Measurements from ENCODE around the gene ARHGAP1. TPM values are rescaled to one million over a fixed set of nuclear protein-coding genes. Genes with fewer than 3 reads are reported as not detected.

The ARHGAP1 gene
- polyA plus RNA-seq (2013), result 78.4 and 80.5 TPM in 2 replicates

DNA sequence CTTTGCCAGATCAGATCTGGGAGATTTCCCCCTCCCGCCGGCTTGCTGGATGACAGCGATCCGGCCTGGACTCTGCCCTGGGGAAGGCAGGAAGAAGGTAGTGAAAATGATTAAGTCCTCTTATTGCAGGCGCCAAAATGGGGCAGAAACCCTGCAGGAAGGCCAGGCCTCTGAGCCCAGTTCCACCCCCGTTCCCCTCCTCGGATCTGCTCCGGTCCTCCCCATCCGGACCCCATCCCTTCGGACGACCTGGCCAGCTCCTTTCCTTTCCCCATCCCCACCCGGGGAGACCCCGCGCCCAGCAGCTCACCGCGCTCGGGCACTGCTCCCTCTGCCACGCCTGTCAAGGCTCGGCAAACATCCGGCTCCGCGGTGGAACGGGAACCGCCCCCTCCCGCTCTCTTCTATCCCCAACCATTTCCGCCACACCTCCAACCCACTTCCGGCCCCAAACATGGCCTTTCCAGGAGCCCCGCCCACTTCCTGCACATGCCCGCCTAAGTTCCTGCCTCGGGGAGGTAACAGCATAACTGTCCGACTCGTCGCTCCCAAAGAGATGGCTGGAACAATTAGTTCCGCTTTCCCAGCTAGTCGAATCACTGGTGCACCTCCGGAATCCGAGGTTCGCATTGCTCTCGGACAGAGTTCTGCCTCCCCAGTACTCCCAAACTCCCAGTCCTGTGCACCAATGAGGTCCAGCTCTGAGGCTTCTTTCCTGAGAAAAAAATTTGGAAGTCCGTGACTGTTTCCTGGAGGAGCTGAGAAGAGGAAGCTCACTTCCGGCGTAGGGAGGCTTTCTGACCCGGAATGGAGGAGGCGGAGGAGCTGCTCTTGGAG lies at the start of gene ARHGAP1, which contains the start of gene ZNF408:
Gene ARHGAP1, minus strand, starts transcription at position 379 of the 837 bp plus-strand sequence. CDS start 4,512 bp downstream, outside the sequence.
Gene ZNF408, plus strand, starts transcription at position 791 of the 837 bp plus-strand sequence. Its CDS starts 17 bp downstream, at position 808.
- peaks cover 3% of the 10 kb centered on the region for H3K9me3 ChIP-seq (ENCODE audit: insufficient read depth, low read depth, low read length)
- no CpG with 5 or more reads among the region's 44 CpGs for WGBS (ENCODE audit: extremely low coverage, insufficient coverage, insufficient read length)
- peak within 1 kb of the TSS; percentile 98 for H2AFZ ChIP-seq (ENCODE audit: insufficient read depth, low read length, poor library complexity)
- H2AK5ac ChIP-seq (ENCODE audit: low read length), result peak within 1 kb of the TSS; percentile 91
- peak within 1 kb of the TSS; percentile 98 for H2BK5ac ChIP-seq (ENCODE audit: low read depth, low read length, poor library complexity)
- H3K14ac ChIP-seq (ENCODE audit: low read length), result peak within 1 kb of the TSS; percentile 94
- peak within 1 kb of the TSS; percentile 89 for H3K27ac ChIP-seq (ENCODE audit: low read depth, low read length)
- H3K23ac ChIP-seq (ENCODE audit: low read length), result no peak within 1 kb of the TSS
- peak within 1 kb of the TSS; percentile 95 for H4K91ac ChIP-seq (ENCODE audit: low read depth, low read length)
- peak within 1 kb of the TSS; percentile 99 for H2BK120ac ChIP-seq (ENCODE audit: insufficient read depth, low read length, poor library complexity)
- H3K27me3 ChIP-seq (ENCODE audit: insufficient read depth, low read length), result no peaks in the 10 kb centered on the region
- H3K18ac ChIP-seq (ENCODE audit: low read length), result peak within 1 kb of the TSS; percentile 97
- H2BK12ac ChIP-seq (ENCODE audit: low read length), result peak within 1 kb of the TSS; percentile 24
- H4K8ac ChIP-seq (ENCODE audit: low read depth, low read length), result peak within 1 kb of the TSS; percentile 96
- H3K4ac ChIP-seq (ENCODE audit: low read depth, low read length), result peak within 1 kb of the TSS; percentile 96
- H3K4me1 ChIP-seq (ENCODE audit: control insufficient read depth in 1 of 2, insufficient read depth in 2 of 2, low read length in 2 of 2), result peaks cover 25 to 28% of the 10 kb centered on the region in 2 experiments
- peak; percentile 98 to 99 for DNase-seq
- peak within 1 kb of the TSS; percentile 95 for H3K9ac ChIP-seq (ENCODE audit: low read length)
- H4K12ac ChIP-seq (ENCODE audit: low read depth, low read length), result peak within 1 kb of the TSS; percentile 98
- H3K79me2 ChIP-seq (ENCODE audit: control insufficient read depth, insufficient read depth, low read length, poor library complexity), result peaks cover 11% of the 10 kb centered on the region
- peak within 1 kb of the TSS; percentile 91 for H3K4me2 ChIP-seq (ENCODE audit: low read length)
- H3K79me1 ChIP-seq (ENCODE audit: low read length), result peaks cover 14% of the 10 kb centered on the region
- H3K36me3 ChIP-seq (ENCODE audit: control insufficient read depth in 1 of 2, insufficient read depth in 2 of 2, low read length in 2 of 2), result peaks cover 32 to 35% of the 10 kb centered on the region in 2 experiments
- H3K4me3 ChIP-seq (ENCODE audit: low read depth, low read length), result peak within 1 kb of the TSS; percentile 93

DNA sequence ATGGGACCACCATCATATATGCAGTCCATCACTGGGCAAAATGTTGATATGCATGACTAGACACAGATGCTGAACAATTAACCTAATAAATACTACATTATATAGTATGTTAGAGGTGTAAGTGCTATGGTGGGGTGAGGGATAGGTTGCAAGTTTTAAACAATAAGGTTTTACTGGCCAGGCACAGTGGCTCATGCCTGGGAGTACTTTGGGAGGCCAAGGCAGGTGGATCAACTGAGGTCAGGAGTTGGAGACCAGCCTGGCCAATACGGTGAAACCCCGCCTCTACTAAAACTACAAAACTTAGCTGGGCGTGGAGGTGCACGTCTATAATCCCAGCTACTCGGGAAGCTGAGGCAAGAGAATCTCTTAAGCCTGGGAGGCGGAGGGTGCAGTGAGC lies 46.7 kb upstream of the ARHGAP1 start:
- H4K91ac ChIP-seq (ENCODE audit: low read depth, low read length), result no peak overlapping the region
- no peak overlapping the region for H2BK5ac ChIP-seq (ENCODE audit: low read depth, low read length, poor library complexity)
- H3K4me3 ChIP-seq (ENCODE audit: low read depth, low read length), result no peak overlapping the region
- no peak overlapping the region for H2AFZ ChIP-seq (ENCODE audit: insufficient read depth, low read length, poor library complexity)
- H3K36me3 ChIP-seq (ENCODE audit: control insufficient read depth in 1 of 2, insufficient read depth in 2 of 2, low read length in 2 of 2), result peaks cover 34 to 74% of the 10 kb centered on the region in 2 experiments
- no peaks in the 10 kb centered on the region for H3K27me3 ChIP-seq (ENCODE audit: insufficient read depth, low read length)
- H3K4ac ChIP-seq (ENCODE audit: low read depth, low read length), result no peak overlapping the region
- DNase-seq, result no peak
- H2BK12ac ChIP-seq (ENCODE audit: low read length), result no peak overlapping the region
- H2AK5ac ChIP-seq (ENCODE audit: low read length), result no peak overlapping the region
- H3K9ac ChIP-seq (ENCODE audit: low read length), result no peak overlapping the region
- no peak overlapping the region for H3K23ac ChIP-seq (ENCODE audit: low read length)
- H4K12ac ChIP-seq (ENCODE audit: low read depth, low read length), result no peak overlapping the region
- no CpG with 5 or more reads among the region's 6 CpGs for WGBS (ENCODE audit: extremely low coverage, insufficient coverage, insufficient read length)
- no peaks in the 10 kb centered on the region for H3K9me3 ChIP-seq (ENCODE audit: insufficient read depth, low read depth, low read length)
- H3K18ac ChIP-seq (ENCODE audit: low read length), result no peak overlapping the region
- no peaks in the 10 kb centered on the region for H3K4me1 ChIP-seq (ENCODE audit: control insufficient read depth in 1 of 2, insufficient read depth in 2 of 2, low read length in 2 of 2)
- no peaks in the 10 kb centered on the region for H3K79me2 ChIP-seq (ENCODE audit: control insufficient read depth, insufficient read depth, low read length, poor library complexity)
- no peak overlapping the region for H3K14ac ChIP-seq (ENCODE audit: low read length)
- H3K27ac ChIP-seq (ENCODE audit: low read depth, low read length), result no peak overlapping the region
- H4K8ac ChIP-seq (ENCODE audit: low read depth, low read length), result no peak overlapping the region
- H2BK120ac ChIP-seq (ENCODE audit: insufficient read depth, low read length, poor library complexity), result no peak overlapping the region
- H3K79me1 ChIP-seq (ENCODE audit: low read length), result no peaks in the 10 kb centered on the region
- H3K4me2 ChIP-seq (ENCODE audit: low read length), result no peak overlapping the region

DNA sequence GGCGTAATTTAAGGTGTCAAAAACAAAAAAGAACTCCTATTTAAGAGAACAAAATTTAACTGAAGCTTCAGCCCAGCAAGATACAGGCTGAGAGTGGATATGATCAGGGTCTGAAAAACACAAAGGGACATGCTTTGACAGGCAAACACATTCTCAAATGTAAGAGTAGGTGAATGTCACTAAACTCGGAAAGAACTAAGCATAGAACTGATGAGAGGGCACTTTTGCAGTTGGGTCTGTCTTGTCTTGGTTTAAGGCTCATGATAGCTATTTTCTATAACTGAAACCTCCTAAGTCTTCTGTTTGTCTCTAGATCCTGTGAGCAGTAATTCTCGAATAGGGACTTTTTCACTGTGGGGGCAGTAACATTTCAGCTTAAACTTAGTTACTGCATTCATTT lies 45.6 kb upstream of the ARHGAP1 start:
- H2AFZ ChIP-seq (ENCODE audit: insufficient read depth, low read length, poor library complexity), result no peak overlapping the region
- H2AK5ac ChIP-seq (ENCODE audit: low read length), result no peak overlapping the region
- no CpG with 5 or more reads among the region's 3 CpGs for WGBS (ENCODE audit: extremely low coverage, insufficient coverage, insufficient read length)
- no peak overlapping the region for H3K4me3 ChIP-seq (ENCODE audit: low read depth, low read length)
- no peak overlapping the region for H3K14ac ChIP-seq (ENCODE audit: low read length)
- no peak overlapping the region for H4K8ac ChIP-seq (ENCODE audit: low read depth, low read length)
- H4K91ac ChIP-seq (ENCODE audit: low read depth, low read length), result no peak overlapping the region
- no peak overlapping the region for H2BK12ac ChIP-seq (ENCODE audit: low read length)
- H3K23ac ChIP-seq (ENCODE audit: low read length), result no peak overlapping the region
- H3K4me2 ChIP-seq (ENCODE audit: low read length), result no peak overlapping the region
- no peaks in the 10 kb centered on the region for H3K4me1 ChIP-seq (ENCODE audit: control insufficient read depth in 1 of 2, insufficient read depth in 2 of 2, low read length in 2 of 2)
- no peak overlapping the region for H3K4ac ChIP-seq (ENCODE audit: low read depth, low read length)
- no peaks in the 10 kb centered on the region for H3K9me3 ChIP-seq (ENCODE audit: insufficient read depth, low read depth, low read length)
- no peak overlapping the region for H3K9ac ChIP-seq (ENCODE audit: low read length)
- H3K36me3 ChIP-seq (ENCODE audit: control insufficient read depth in 1 of 2, insufficient read depth in 2 of 2, low read length in 2 of 2), result peaks cover 42 to 81% of the 10 kb centered on the region in 2 experiments
- H3K27me3 ChIP-seq (ENCODE audit: insufficient read depth, low read length), result no peaks in the 10 kb centered on the region
- H2BK5ac ChIP-seq (ENCODE audit: low read depth, low read length, poor library complexity), result no peak overlapping the region
- H3K79me2 ChIP-seq (ENCODE audit: control insufficient read depth, insufficient read depth, low read length, poor library complexity), result no peaks in the 10 kb centered on the region
- no peak overlapping the region for H2BK120ac ChIP-seq (ENCODE audit: insufficient read depth, low read length, poor library complexity)
- DNase-seq, result no peak
- no peak overlapping the region for H3K27ac ChIP-seq (ENCODE audit: low read depth, low read length)
- no peak overlapping the region for H4K12ac ChIP-seq (ENCODE audit: low read depth, low read length)
- no peaks in the 10 kb centered on the region for H3K79me1 ChIP-seq (ENCODE audit: low read length)
- H3K18ac ChIP-seq (ENCODE audit: low read length), result no peak overlapping the region

DNA sequence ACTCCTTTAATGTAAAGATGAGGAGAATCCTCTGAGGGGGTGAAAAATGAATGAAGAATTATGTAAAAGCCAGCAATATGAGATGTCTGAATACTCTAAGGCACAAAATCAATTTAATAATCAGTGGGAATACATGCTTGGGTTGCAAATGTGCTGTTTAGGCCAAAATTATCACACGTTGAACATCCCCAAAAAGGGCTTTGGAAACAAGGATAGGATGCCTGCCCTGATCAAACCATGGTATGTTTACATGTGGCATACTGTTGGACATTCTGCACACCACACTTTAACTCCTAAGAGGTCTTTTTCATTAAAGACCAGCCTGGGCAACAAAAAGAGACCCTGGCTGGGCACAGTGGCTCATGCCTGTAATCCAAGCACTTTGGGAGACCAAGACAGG lies 44.9 kb upstream of the ARHGAP1 start:
- Histone ChIP-seq H2BK120ac (ENCODE audit: insufficient read depth, low read length, poor library complexity) (no peak overlapping the region), H4K8ac (ENCODE audit: low read depth, low read length) (no peak overlapping the region), H2BK12ac (ENCODE audit: low read length) (no peak overlapping the region), H3K14ac (ENCODE audit: low read length) (no peak overlapping the region), H3K27me3 (ENCODE audit: insufficient read depth, low read length) (no peaks in the 10 kb centered on the region), H3K36me3 (ENCODE audit: control insufficient read depth in 1 of 2, insufficient read depth in 2 of 2, low read length in 2 of 2) (peaks cover 41 to 76% of the 10 kb centered on the region in 2 experiments), H3K79me2 (ENCODE audit: control insufficient read depth, insufficient read depth, low read length, poor library complexity) (no peaks in the 10 kb centered on the region), H4K91ac (ENCODE audit: low read depth, low read length) (no peak overlapping the region), H3K4me1 (ENCODE audit: control insufficient read depth in 1 of 2, insufficient read depth in 2 of 2, low read length in 2 of 2) (no peaks in the 10 kb centered on the region), H3K9ac (ENCODE audit: low read length) (no peak overlapping the region), H3K4me3 (ENCODE audit: low read depth, low read length) (no peak overlapping the region), H2AFZ (ENCODE audit: insufficient read depth, low read length, poor library complexity) (no peak overlapping the region), H2AK5ac (ENCODE audit: low read length) (no peak overlapping the region), H3K18ac (ENCODE audit: low read length) (no peak overlapping the region), H3K79me1 (ENCODE audit: low read length) (no peaks in the 10 kb centered on the region), H4K12ac (ENCODE audit: low read depth, low read length) (no peak overlapping the region), H3K23ac (ENCODE audit: low read length) (no peak overlapping the region), H3K27ac (ENCODE audit: low read depth, low read length) (no peak overlapping the region), H2BK5ac (ENCODE audit: low read depth, low read length, poor library complexity) (no peak overlapping the region), H3K4ac (ENCODE audit: low read depth, low read length) (no peak overlapping the region), H3K4me2 (ENCODE audit: low read length) (no peak overlapping the region), H3K9me3 (ENCODE audit: insufficient read depth, low read depth, low read length) (no peaks in the 10 kb centered on the region)
- WGBS (ENCODE audit: extremely low coverage, insufficient coverage, insufficient read length), result no CpG with 5 or more reads among the region's 1 CpG
- no peak for DNase-seq

Measured in trophoblast cell (in vitro differentiated cells and primary cell).